Measurements from ENCODE around the gene RPL12. TPM values are rescaled to one million over a fixed set of nuclear protein-coding genes. Genes with fewer than 3 reads are reported as not detected.

RPL12 gene
- total RNA-seq, 1 experiment from 2014 or later, result 2,503 TPM

- DNase-seq (ENCODE audit: low read depth), result no peak
These were observed 46.6 kb downstream of the RPL12 start for GRCh38 chr9:127404631-127405030.

- no peak for DNase-seq (ENCODE audit: low read depth)
These were observed 47.6 kb downstream of the RPL12 start for GRCh38 chr9:127403507-127404192.

DNA sequence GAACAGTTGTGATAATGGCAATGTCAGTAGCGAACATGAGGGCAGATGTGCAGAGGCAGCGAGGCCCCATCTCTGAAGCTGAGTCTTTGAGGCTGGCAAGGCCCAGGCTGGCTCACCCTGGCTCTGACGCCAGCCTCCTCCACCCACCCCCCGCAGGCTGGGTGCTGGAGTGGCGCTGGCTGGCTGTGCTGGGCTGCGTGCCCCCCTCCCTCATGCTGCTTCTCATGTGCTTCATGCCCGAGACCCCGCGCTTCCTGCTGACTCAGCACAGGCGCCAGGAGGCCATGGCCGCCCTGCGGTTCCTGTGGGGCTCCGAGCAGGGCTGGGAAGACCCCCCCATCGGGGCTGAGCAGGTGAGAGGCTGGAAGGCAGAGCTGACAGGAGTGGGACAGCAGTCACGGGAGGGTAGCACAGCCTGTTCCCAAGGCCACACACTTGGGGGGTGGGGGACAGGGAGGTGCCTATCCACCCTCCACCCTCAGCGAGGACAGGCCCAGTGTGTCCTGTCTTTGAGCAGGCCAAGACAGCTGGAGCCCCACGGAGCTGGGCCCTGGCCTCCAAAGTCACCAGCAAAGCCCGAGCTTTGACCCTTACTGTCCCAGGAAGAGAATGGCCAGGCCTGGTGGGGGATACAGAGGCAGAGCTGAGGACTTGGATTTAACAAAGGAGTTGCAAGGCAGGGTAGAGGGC is 48.7 kb downstream of the RPL12 start:
- no peak for DNase-seq (ENCODE audit: low read depth)

DNA sequence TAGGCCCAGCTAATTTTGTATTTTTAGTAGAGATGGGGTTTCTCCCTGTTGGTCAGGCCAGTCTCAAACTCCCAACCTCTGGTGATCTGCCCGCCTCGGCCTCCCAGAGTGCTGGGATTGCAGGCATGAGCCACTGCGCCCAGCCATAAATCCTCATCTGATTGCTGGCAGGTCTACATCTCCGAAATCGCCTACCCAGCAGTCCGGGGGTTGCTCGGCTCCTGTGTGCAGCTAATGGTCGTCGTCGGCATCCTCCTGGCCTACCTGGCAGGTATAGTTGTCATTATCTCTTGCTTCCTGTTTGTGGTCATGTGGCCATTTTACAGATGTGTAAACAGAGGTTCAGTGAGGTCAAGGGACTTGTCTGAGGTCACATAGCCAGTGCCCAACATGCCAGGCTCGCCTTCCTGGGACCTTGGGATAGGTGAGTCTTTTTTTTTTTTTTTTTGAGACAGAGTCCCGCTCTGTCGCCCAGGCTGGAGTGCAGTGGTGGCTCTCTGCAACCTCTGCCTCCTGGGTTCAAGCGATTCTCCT is 51.4 kb downstream of the RPL12 start:
- no peak for DNase-seq (ENCODE audit: low read depth)

- DNase-seq (ENCODE audit: low read depth), result no peak
These were observed 52.3 kb downstream of the RPL12 start for GRCh38 chr9:127398715-127399400.

GRCh38 chr9:127398275-127398647 is 52.9 kb downstream of the RPL12 start:
- no peak for DNase-seq (ENCODE audit: low read depth)

Other genes starting within 250 kb of the RPL12 start
- gene GARNL3, start 186.6 kb downstream of the RPL12 start, total RNA-seq (2014; rRNA removed; shearing (Covaris generic)), result 3.5 and 14.0 TPM in 2 replicates
- gene SLC2A8, start 54.2 kb downstream of the RPL12 start, total RNA-seq (2014; rRNA removed; shearing (Covaris generic)), result 8.5 and 11.4 TPM in 2 replicates
- gene ZNF79, start 27.0 kb downstream of the RPL12 start, total RNA-seq (2014; rRNA removed; shearing (Covaris generic)), result 6.0 and 13.5 TPM in 2 replicates
- 13.4 and 13.5 TPM in 2 replicates for gene LRSAM1, start 104 bp upstream of the RPL12 start, total RNA-seq (2014; rRNA removed; shearing (Covaris generic))
- 26.3 and 41.9 TPM in 2 replicates for gene STXBP1, start 160.9 kb upstream of the RPL12 start, total RNA-seq (2014; rRNA removed; shearing (Covaris generic))